Left ventricle myocardium inferior (tissue), 1 donor: ENCODE results near the gene TRIP10. TPM values are rescaled to one million over a fixed set of nuclear protein-coding genes. Genes with fewer than 3 reads are reported as not detected.
"Not testable (repeated sequence)": the region's sequence is repeated elsewhere in the genome, so short reads cannot be mapped to it uniquely, and the experiment has no call there.

Experiments
- DNase-seq: peaks from one replicate; pipeline ENCODE4 v3.0.0-alpha.2; 2020
- H3K27ac ChIP-seq: fragments of 200-600 bp; replicated peaks from 2 replicates; pipeline ENCODE4 v1.8.0; 2021
- H3K27me3 ChIP-seq: fragments of 200-600 bp; 2 replicates; pipeline ENCODE4 v1.8.0; 2021; ENCODE audit warnings: low read depth
- H3K36me3 ChIP-seq: fragments of 200-600 bp; 2 replicates; pipeline ENCODE4 v1.8.0; 2021
- H3K4me1 ChIP-seq: fragments of 200-600 bp; 2 replicates; pipeline ENCODE4 v1.8.0; 2021
- H3K4me3 ChIP-seq: fragments of 200-600 bp; 2 replicates; pipeline ENCODE4 v1.8.0; 2021; ENCODE audit warnings: mild to moderate bottlenecking, moderate library complexity
- H3K9me3 ChIP-seq: fragments of 200-600 bp; replicated peaks from 2 replicates; pipeline ENCODE4 v1.8.0; 2021
- CTCF ChIP-seq: fragments of 200-600 bp; IDR thresholded peaks from 2 replicates; pipeline ENCODE4 v1.8.0; 2021; ENCODE audit warnings: antibody characterized with exemption, mild to moderate bottlenecking, borderline replicate concordance
- intact Hi-C: fragments of 100-400 bp; cut with micrococcal nuclease; formaldehyde crosslinking; loops from one replicate; pipeline ENCODE4 v1.11.0; 2022
- total RNA-seq: library from RNA; stranded (reverse); fragmentation: NEBNext Ultra II Directional; extraction: Animal tissue kit (Norgen Biotek cat#: 25700); gene quantifications from one replicate; pipeline ENCODE4 v1.2.1, GENCODE V29; 2021
- donor health status: DM: no; HTN: yes; CAD: no; lungs with severe emphysema.

The TRIP10 gene
- total RNA-seq, 1 donor from 2014 or later: 133 TPM

DNA sequence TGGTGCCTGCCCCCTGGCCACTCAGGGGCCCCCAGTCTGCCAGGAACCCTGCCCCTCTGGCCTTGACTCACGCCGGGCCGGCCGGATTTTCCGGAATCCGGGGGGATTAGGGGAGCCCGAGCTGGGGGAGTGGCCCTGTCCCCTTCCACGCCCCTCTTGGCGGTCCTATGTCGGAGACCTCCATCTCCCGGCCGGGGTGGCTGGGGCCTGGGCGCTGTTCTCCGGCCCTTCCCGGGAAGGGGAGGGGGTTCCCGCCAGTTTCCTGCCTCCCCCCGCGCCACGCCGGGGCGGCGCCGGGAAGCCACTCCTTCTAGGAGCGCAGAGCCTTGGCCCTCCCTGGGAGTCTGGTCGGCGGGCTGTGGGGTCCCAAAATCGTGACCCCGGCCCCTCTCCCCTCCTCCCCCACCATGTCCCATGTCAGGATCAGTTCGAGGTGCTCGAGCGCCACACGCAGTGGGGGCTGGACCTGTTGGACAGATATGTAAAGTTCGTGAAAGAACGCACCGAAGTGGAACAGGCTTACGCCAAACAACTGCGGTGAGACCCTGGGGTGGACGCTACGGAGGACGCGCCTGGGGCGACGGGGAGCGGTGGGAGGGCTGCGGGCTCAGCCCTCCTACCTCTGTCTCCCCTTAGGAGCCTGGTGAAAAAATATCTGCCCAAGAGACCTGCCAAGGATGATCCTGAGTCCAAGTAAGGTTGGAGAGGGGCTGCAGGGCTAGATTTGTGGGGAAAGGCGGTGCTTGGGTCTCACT is 1.3 kb downstream of the TRIP10 start:
- intact Hi-C loops: no loop called here
- Histone ChIP-seq H3K4me1 (peaks cover 92% of the 10 kb centered on the region), H3K27ac (peak overlapping the region; percentile 97), H3K27me3 (no peaks in the 10 kb centered on the region), H3K9me3 (no peaks in the 10 kb centered on the region), H3K4me3 (peak overlapping the region; percentile 93), H3K36me3 (peaks cover 31% of the 10 kb centered on the region)
- peak; percentile 70 for DNase-seq
- TF ChIP-seq CTCF: no peak

DNA sequence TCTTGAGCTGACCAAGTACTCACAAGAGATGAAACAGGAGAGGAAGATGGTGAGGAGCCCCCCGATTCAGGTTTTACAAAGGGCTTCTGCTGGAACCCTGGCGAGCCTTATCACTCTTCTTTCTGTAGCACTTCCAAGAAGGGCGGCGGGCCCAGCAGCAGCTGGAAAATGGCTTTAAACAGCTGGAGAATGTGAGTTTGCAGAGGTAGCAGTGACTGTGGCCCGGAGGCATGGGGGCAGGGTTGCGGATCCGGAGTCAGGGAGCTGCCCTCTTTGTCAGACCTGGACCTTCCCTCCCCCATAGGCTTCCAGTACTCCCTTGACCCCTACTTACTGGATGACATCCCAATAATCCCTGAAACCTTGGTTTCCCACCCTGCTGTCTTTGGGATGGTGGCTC is 3.6 kb downstream of the TRIP10 start:
- no peak for DNase-seq
- H3K27me3 ChIP-seq: no peaks in the 10 kb centered on the region
- H3K27ac ChIP-seq: peak overlapping the region; percentile 94
- H3K36me3 ChIP-seq: peaks cover 54% of the 10 kb centered on the region
- intact Hi-C loops: no loop called here
- peak overlapping the region; percentile 35 for H3K4me3 ChIP-seq
- H3K4me1 ChIP-seq: peaks cover 94% of the 10 kb centered on the region
- H3K9me3 ChIP-seq: no peaks in the 10 kb centered on the region
- no peak for TF ChIP-seq CTCF

DNA sequence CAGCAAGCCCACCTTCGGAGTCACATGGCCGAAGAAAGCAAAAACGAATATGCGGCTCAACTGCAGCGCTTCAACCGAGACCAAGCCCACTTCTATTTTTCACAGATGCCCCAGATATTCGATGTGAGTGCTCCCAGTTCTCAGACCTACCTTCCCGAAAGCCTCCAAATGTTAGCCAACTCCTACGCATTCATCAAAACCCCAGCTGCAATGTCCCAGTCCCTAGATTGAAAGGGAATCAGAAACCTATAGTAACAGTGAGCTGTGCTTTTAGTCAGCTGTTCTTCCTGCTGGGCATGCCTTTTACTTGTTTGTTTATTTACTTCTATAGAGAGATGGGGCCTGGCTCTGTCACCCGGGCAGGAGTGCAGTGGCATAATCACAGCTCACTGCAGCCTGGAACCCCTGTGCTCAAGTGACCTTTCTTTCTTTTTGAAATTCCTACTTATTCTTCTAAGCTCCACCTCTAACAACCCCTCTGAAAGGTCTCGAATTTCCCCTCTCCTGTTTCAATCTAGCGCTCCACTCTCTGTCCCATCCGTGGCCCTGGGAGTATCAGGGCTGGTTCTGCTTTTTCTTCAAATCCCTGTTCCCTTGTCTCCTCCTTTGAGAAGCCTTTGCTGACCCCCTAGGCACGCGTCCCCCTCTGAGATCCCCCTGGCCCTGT is 4.4 kb downstream of the TRIP10 start:
- intact Hi-C loops: no loop called here
- H3K9me3 ChIP-seq: no peaks in the 10 kb centered on the region
- no peak for TF ChIP-seq CTCF
- H3K27ac ChIP-seq: peak overlapping the region; percentile 94
- peak overlapping the region; percentile 50 for H3K4me3 ChIP-seq
- no peak for DNase-seq
- peaks cover 94% of the 10 kb centered on the region for H3K4me1 ChIP-seq
- H3K27me3 ChIP-seq: no peaks in the 10 kb centered on the region
- H3K36me3 ChIP-seq: peaks cover 61% of the 10 kb centered on the region

DNA sequence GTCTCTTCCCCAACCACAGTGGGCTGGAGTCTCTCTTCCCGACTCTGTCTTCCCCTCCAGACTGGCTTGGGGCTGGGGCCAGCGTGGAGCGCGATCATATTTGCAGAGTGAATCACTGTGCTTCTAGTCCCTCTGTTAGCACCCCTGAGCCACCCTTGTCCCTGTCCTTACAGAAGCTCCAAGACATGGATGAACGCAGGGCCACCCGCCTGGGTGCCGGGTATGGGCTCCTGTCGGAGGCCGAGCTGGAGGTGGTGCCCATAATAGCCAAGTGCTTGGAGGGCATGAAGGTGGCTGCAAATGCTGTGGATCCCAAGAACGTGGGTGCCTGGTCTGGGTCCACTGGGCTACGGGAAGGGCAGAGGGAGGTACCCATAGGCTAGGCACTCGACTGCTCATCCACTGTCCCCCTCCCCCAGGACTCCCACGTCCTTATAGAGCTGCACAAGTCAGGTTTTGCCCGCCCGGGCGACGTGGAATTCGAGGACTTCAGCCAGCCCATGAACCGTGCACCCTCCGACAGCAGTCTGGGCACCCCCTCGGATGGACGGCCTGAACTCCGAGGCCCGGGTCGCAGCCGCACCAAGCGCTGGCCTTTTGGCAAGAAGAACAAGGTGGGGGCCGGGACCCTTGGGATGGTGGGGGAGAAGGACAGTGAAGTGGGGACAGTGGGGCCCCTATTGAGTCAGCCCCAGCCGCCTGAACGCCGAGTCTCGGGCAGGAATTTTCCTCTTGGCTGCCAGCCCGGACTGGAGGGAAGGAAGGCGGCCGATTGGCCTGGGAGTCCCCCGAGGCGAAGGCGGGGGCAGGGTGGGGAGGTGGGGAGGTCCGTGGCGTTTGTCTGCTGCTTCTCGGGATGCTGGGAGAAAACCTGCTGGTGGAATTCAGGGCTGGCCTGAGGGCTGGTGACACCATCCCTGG is 5.2 kb downstream of the TRIP10 start:
- no peaks in the 10 kb centered on the region for H3K9me3 ChIP-seq
- peak; percentile 90 for DNase-seq
- no peak for TF ChIP-seq CTCF
- H3K4me1 ChIP-seq: peaks cover 97% of the 10 kb centered on the region
- peaks cover 69% of the 10 kb centered on the region for H3K36me3 ChIP-seq
- intact Hi-C loops: no loop called here
- peak overlapping the region; percentile 50 for H3K4me3 ChIP-seq
- peak overlapping the region; percentile 94 for H3K27ac ChIP-seq
- H3K27me3 ChIP-seq: no peaks in the 10 kb centered on the region

DNA sequence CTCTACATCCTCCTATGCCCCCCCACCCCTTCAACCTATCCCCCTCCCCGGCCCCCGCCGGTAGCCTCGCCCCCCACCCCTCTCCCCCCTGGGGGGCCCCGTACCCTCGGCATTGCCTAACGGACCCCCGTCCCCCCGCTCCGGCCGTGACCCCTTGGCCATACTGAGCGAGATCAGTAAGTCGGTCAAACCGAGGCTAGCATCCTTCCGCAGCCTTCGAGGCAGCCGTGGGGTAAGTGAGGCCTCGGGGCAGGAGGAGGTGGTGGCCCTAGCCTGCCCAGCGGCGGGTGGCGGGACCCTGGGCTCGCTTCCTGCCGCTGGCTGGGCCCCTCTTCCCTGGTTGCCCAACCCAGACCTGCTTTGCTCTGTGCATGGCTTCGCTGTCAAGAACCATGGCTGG is 6.5 kb downstream of the TRIP10 start:
- Histone ChIP-seq H3K27ac (peak overlapping the region; percentile 94), H3K27me3 (no peaks in the 10 kb centered on the region), H3K4me1 (peaks cover 94% of the 10 kb centered on the region), H3K36me3 (peaks cover 83% of the 10 kb centered on the region), H3K4me3 (no peak overlapping the region), H3K9me3 (no peaks in the 10 kb centered on the region)
- no peak for DNase-seq
- no peak for TF ChIP-seq CTCF
- intact Hi-C loops: no loop called here

GRCh38 chr19:6748543-6748942 is 9.1 kb downstream of the TRIP10 start:
- Histone ChIP-seq H3K36me3 (peaks cover 86% of the 10 kb centered on the region), H3K4me1 (peaks cover 80% of the 10 kb centered on the region), H3K27ac (peak overlapping the region; percentile 60)
- intact Hi-C loops, H3K4me3 ChIP-seq, H3K9me3 ChIP-seq, DNase-seq, H3K27me3 ChIP-seq: not testable (repeated sequence)
